Mammary epithelial cell (primary cell): ENCODE data around the gene SNAP25.

ENCODE experiments used
- CTCF ChIP-seq, 2 donors: IDR thresholded peaks in 1 of 2; conservative IDR thresholded peaks in 1 of 2; 2 replicates each; pipeline ENCODE4 v1.5.1; 2011 to 2012; ENCODE audit warnings: inconsistent platforms in 2 of 2, low read length in 2 of 2, mild to moderate bottlenecking in 2 of 2, control low read depth in 1 of 2, low read depth in 1 of 2; ENCODE audit not compliant: insufficient read depth in 1 of 2; ENCODE audit errors: extremely low read depth in 1 of 2
- EZH2 ChIP-seq: IDR thresholded peaks from 2 replicates; pipeline ENCODE4 v1.6.1; 2012; ENCODE audit warnings: low read length, inconsistent platforms, borderline replicate concordance

- TF ChIP-seq CTCF (conservative IDR thresholded peaks at IDR 0.05 in 1 of 2, IDR thresholded peaks at IDR 0.05 in 1 of 2; ENCODE audit: extremely low read depth in 1 of 2, insufficient read depth in 1 of 2, low read depth in 1 of 2, low read length in 2 of 2) (no peak), EZH2 (no peak)
Measured at GRCh38 chr20:10308652-10309051, 90.0 kb downstream of the SNAP25 start.
